GM12891 (cell line): ENCODE measurements around the gene RNPS1.

Experiments used
- POLR2A ChIP-seq: IDR thresholded peaks from 2 replicates; pipeline ENCODE4 v1.6.1; 2011; ENCODE audit warnings: low read depth, low read length, control low read depth
- POLR2AphosphoS5 ChIP-seq: IDR thresholded peaks from 2 replicates; pipeline ENCODE4 v1.6.1; 2011; ENCODE audit warnings: low read depth, low read length, control low read depth
- POU2F2 ChIP-seq: IDR thresholded peaks from 2 replicates; pipeline ENCODE4 v1.6.1; 2011; ENCODE audit warnings: low read depth, mild to moderate bottlenecking, control low read depth, low read length, moderate library complexity
- SPI1 ChIP-seq: IDR thresholded peaks from 2 replicates; pipeline ENCODE4 v1.6.1; 2011; ENCODE audit warnings: low read depth, low read length, control low read depth
- TAF1 ChIP-seq: IDR thresholded peaks from 2 replicates; pipeline ENCODE4 v1.6.1; 2011; ENCODE audit warnings: low read depth, low read length, control low read depth

DNA sequence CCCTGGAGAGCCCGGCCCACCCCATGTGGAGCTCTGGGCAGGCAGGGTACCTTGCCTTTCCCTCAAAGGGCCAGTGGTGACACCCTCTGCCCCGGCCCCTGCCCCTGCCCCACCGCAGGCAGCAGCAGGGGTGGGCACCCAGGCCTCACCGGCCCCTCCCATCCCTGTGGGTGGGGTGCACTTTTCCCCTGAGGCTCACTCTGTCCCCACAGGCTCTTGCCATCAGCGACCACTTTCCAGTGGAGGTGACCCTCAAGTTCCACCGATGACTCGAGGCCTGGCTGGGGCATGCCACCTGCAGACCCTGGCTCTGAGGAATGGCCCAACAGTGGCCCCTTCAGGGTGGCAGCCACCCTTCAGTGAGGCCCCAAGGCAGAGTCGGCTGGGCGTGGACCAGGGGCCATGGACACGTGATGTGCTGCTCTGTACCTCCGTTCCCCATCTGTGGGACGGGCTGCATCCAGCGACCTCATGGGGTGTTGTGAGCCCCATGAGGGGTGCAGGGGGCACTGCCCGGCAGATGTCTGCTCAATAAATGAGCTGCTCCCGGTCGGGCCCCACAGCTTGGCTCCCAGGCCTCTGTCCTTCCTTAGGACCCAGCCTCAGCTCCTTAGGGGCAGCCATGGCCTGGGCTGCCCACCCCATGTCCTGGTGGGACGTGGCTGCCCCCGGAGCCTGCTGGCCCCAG, 29.6 kb downstream of the RNPS1 start:
- TF ChIP-seq POLR2A (no peak), POLR2AphosphoS5 (no peak), TAF1 (no peak), SPI1 (no peak), POU2F2 (no peak)
